WTC11 (cell line): ENCODE measurements around the gene PHLDB3. TPM values are rescaled to one million over a fixed set of nuclear protein-coding genes. Genes with fewer than 3 reads are reported as not detected.

ENCODE experiments used
- ATAC-seq: fragments of 200-7000 bp; cut with Tn5 transposase; 2 replicates; pipeline ENCODE4 v1.10.0; 2021; ENCODE audit warnings: mild to moderate bottlenecking, moderate library complexity
- CTCF ChIA-PET: fragments of 300-600 bp; sonication (Branson Sonifier 250); formaldehyde crosslinking; loops from one replicate; lab custom pipeline; 2021; ENCODE audit warnings: antibody characterized with exemption; lab: Charles Lee
- POLR2A ChIA-PET: fragments of 350-600 bp; sonication (Branson Sonifier 250); formaldehyde crosslinking; loops from one replicate; lab custom pipeline; 2021; ENCODE audit warnings: antibody characterized with exemption; lab: Charles Lee
- DNase-seq: peaks from one replicate; pipeline ENCODE4 v3.0.0; 2021; ENCODE audit warnings: low spot score
- H3K27ac Mint-ChIP-seq: 2 replicates; pipeline ENCODE4 v1.8.0; 2021; ENCODE audit warnings: mixed read lengths
- H3K27me3 Mint-ChIP-seq: 2 replicates; pipeline ENCODE4 v1.8.0; 2021; ENCODE audit warnings: low read depth, mild to moderate bottlenecking, moderate library complexity, mixed read lengths
- H3K36me3 Mint-ChIP-seq: 2 replicates; pipeline ENCODE4 v1.8.0; 2021; ENCODE audit warnings: mixed read lengths
- H3K4me1 Mint-ChIP-seq: 2 replicates; pipeline ENCODE4 v1.8.0; 2022; ENCODE audit warnings: mixed read lengths
- H3K4me3 Mint-ChIP-seq: 2 replicates; pipeline ENCODE4 v1.8.0; 2021; ENCODE audit warnings: mild to moderate bottlenecking, moderate library complexity, mixed read lengths
- H3K9me3 Mint-ChIP-seq: 2 replicates; pipeline ENCODE4 v1.8.0; 2021; ENCODE audit warnings: mixed read lengths
- CREB1 ChIP-seq: sonication (generic); formaldehyde crosslinking; IDR thresholded peaks from 2 replicates; pipeline ENCODE4 v1.8.0; 2023; ENCODE audit warnings: mild to moderate bottlenecking, missing genetic modification reagents
- CREM ChIP-seq: sonication (generic); formaldehyde crosslinking; IDR thresholded peaks from 2 replicates; pipeline ENCODE4 v1.8.1; 2022; ENCODE audit warnings: mild to moderate bottlenecking, missing genetic modification reagents, moderate library complexity
- ETV6 ChIP-seq: sonication (generic); formaldehyde crosslinking; IDR thresholded peaks from 2 replicates; pipeline ENCODE4 v1.8.1; 2022; ENCODE audit warnings: mild to moderate bottlenecking, missing genetic modification reagents
- FOXK1 ChIP-seq: sonication (generic); formaldehyde crosslinking; IDR thresholded peaks from 2 replicates; pipeline ENCODE4 v1.8.0; 2022; ENCODE audit warnings: mild to moderate bottlenecking, moderate library complexity, missing genetic modification reagents
- GABPB1 ChIP-seq: sonication (generic); formaldehyde crosslinking; IDR thresholded peaks from 2 replicates; pipeline ENCODE4 v1.8.1; 2023; ENCODE audit warnings: mild to moderate bottlenecking, missing genetic modification reagents
- HMGA2 ChIP-seq: fragments of 250-450 bp; sonication (Bioruptor Pico); IDR thresholded peaks from 2 replicates; pipeline ENCODE4 v1.4.0; 2021; ENCODE audit warnings: mild to moderate bottlenecking, moderate library complexity
- JAZF1 ChIP-seq: fragments of 250-450 bp; sonication (Bioruptor Pico); IDR thresholded peaks from 2 replicates; pipeline ENCODE4 v1.9.0; 2021; ENCODE audit warnings: moderate library complexity, mild to moderate bottlenecking, inconsistent platforms
- JUN ChIP-seq: sonication (generic); formaldehyde crosslinking; IDR thresholded peaks from 2 replicates; pipeline ENCODE4 v1.8.0; 2023; ENCODE audit warnings: mild to moderate bottlenecking, missing genetic modification reagents
- KAT7 ChIP-seq: sonication (generic); formaldehyde crosslinking; IDR thresholded peaks from 2 replicates; pipeline ENCODE4 v1.8.1; 2023; ENCODE audit warnings: missing genetic modification reagents, mild to moderate bottlenecking, borderline replicate concordance
- MYBL2 ChIP-seq: sonication (generic); formaldehyde crosslinking; IDR thresholded peaks from 2 replicates; pipeline ENCODE4 v1.8.1; 2023; ENCODE audit warnings: mild to moderate bottlenecking, moderate library complexity, missing genetic modification reagents
- NR3C1 ChIP-seq: sonication (generic); formaldehyde crosslinking; conservative IDR thresholded peaks from 2 replicates; pipeline ENCODE4 v1.8.1; 2023; ENCODE audit warnings: low read depth, mild to moderate bottlenecking, missing genetic modification reagents
- SMAD4 ChIP-seq: sonication (generic); formaldehyde crosslinking; IDR thresholded peaks from 2 replicates; pipeline ENCODE4 v1.8.0; 2022; ENCODE audit warnings: mild to moderate bottlenecking, missing genetic modification reagents
- TP53 ChIP-seq: sonication (generic); formaldehyde crosslinking; IDR thresholded peaks from 2 replicates; pipeline ENCODE4 v1.8.1; 2023; ENCODE audit warnings: mild to moderate bottlenecking, missing genetic modification reagents
- ZNF232 ChIP-seq: sonication (generic); formaldehyde crosslinking; IDR thresholded peaks from 2 replicates; pipeline ENCODE4 v1.8.0; 2022; ENCODE audit warnings: mild to moderate bottlenecking, missing genetic modification reagents
- total RNA-seq: library from RNA; stranded (reverse); gene quantifications from 3 replicates; pipeline ENCODE4 v1.2.3, GENCODE V29; 2021
- TF ChIP-seq, protein P1 (sequence below): sonication (generic); formaldehyde crosslinking; IDR thresholded peaks from 2 replicates; pipeline ENCODE4 v1.8.0; 2023; ENCODE audit warnings: missing genetic modification reagents, mild to moderate bottlenecking, borderline replicate concordance
- TF ChIP-seq, protein P2 (sequence below): sonication (generic); formaldehyde crosslinking; IDR thresholded peaks from 2 replicates; pipeline ENCODE4 v1.8.1; 2022; ENCODE audit warnings: mild to moderate bottlenecking, moderate library complexity, missing genetic modification reagents
- TF ChIP-seq, protein P3 (sequence below): fragments of 250-450 bp; sonication (Bioruptor Pico); conservative IDR thresholded peaks from 2 replicates; pipeline ENCODE4 v1.9.0; 2021; ENCODE audit warnings: mild to moderate bottlenecking
- TF ChIP-seq, protein P4 (sequence below): fragments of 250-450 bp; sonication (Bioruptor Pico); IDR thresholded peaks from 2 replicates; pipeline ENCODE4 v1.8.0; 2021; ENCODE audit warnings: mild to moderate bottlenecking
- TF ChIP-seq, protein P5 (sequence below): sonication (generic); formaldehyde crosslinking; IDR thresholded peaks from 2 replicates; pipeline ENCODE4 v1.8.0; 2022; ENCODE audit warnings: mild to moderate bottlenecking, missing genetic modification reagents
- TF ChIP-seq, protein P6 (sequence below): sonication (generic); formaldehyde crosslinking; conservative IDR thresholded peaks from 2 replicates; pipeline ENCODE4 v1.8.1; 2022; ENCODE audit warnings: mild to moderate bottlenecking, missing genetic modification reagents
- TF ChIP-seq, protein P7 (sequence below): sonication (generic); formaldehyde crosslinking; IDR thresholded peaks from 2 replicates; pipeline ENCODE4 v1.8.0; 2022; ENCODE audit warnings: mild to moderate bottlenecking, missing genetic modification reagents
- TF ChIP-seq, protein P8 (sequence below): sonication (generic); formaldehyde crosslinking; IDR thresholded peaks from 2 replicates; pipeline ENCODE4 v1.8.1; 2023; ENCODE audit warnings: mild to moderate bottlenecking, moderate library complexity, missing genetic modification reagents

PHLDB3 gene
- total RNA-seq, 1 experiment from 2014 or later = 14.6 TPM

DNA sequence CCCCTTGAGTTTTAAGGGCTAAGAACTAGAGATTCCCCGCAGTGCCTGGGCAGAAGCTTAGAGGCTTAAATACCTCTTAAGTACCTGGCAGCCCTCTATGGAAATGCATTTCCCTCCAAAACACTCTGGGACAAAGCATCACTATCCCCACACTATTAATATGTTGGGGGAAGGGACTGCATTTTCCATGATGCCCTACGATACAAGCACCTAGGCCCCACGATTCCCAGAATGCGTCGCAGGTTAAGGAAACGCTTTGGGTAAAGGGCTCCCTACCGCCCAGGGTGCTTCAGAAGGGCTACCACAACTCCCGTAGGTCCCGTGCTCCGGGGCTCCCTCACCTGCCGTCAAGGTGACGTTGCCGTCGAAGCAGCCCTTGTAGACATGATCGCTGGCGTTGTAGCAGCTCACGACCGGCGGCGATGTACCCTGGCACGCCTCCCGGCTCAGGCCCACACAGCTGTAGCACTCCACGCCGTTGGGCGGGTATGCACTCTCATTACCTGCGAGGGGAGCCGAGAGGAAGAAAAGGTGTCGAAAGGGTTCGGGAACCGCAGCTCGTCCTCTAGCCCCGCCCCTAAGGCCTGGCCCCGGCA is 41.7 kb downstream of the PHLDB3 start:
- ATAC-seq (no peak), DNase-seq (no peak)
- CTCF ChIA-PET = interaction anchor here (0.6 to 5.0 kb wide), 18 partner anchors 9 to 205 kb away, joined by 3 to 66 read pairs (median 6); partner anchors contain the start of genes IRGQ, PHLDB3, ZNF575 and ZNF576
- Mint-ChIP-seq H3K9me3 (no peaks in the 10 kb centered on the region), H3K4me1 (peaks cover 15% of the 10 kb centered on the region), H3K36me3 (no peaks in the 10 kb centered on the region), H3K27me3 (peaks cover 71% of the 10 kb centered on the region), H3K27ac (peak overlapping the region; percentile 88), H3K4me3 (peak overlapping the region; percentile 91)
- POLR2A ChIA-PET = interaction anchor here (1.3 to 2.2 kb wide), 6 partner anchors 39 to 206 kb away, joined by 3 to 11 read pairs (median 6); partner anchors contain the start of genes PHLDB3 and ZNF575
- TF ChIP-seq, protein P1, sequence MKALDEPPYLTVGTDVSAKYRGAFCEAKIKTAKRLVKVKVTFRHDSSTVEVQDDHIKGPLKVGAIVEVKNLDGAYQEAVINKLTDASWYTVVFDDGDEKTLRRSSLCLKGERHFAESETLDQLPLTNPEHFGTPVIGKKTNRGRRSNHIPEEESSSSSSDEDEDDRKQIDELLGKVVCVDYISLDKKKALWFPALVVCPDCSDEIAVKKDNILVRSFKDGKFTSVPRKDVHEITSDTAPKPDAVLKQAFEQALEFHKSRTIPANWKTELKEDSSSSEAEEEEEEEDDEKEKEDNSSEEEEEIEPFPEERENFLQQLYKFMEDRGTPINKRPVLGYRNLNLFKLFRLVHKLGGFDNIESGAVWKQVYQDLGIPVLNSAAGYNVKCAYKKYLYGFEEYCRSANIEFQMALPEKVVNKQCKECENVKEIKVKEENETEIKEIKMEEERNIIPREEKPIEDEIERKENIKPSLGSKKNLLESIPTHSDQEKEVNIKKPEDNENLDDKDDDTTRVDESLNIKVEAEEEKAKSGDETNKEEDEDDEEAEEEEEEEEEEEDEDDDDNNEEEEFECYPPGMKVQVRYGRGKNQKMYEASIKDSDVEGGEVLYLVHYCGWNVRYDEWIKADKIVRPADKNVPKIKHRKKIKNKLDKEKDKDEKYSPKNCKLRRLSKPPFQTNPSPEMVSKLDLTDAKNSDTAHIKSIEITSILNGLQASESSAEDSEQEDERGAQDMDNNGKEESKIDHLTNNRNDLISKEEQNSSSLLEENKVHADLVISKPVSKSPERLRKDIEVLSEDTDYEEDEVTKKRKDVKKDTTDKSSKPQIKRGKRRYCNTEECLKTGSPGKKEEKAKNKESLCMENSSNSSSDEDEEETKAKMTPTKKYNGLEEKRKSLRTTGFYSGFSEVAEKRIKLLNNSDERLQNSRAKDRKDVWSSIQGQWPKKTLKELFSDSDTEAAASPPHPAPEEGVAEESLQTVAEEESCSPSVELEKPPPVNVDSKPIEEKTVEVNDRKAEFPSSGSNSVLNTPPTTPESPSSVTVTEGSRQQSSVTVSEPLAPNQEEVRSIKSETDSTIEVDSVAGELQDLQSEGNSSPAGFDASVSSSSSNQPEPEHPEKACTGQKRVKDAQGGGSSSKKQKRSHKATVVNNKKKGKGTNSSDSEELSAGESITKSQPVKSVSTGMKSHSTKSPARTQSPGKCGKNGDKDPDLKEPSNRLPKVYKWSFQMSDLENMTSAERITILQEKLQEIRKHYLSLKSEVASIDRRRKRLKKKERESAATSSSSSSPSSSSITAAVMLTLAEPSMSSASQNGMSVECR = no peak; the same call in 1 of the 2 replicates
- peak; percentile 52; the same call in 1 of the 2 replicates for TF ChIP-seq CREM
- TF ChIP-seq, protein P2, sequence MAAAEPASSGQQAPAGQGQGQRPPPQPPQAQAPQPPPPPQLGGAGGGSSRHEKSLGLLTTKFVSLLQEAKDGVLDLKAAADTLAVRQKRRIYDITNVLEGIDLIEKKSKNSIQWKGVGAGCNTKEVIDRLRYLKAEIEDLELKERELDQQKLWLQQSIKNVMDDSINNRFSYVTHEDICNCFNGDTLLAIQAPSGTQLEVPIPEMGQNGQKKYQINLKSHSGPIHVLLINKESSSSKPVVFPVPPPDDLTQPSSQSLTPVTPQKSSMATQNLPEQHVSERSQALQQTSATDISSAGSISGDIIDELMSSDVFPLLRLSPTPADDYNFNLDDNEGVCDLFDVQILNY (CRISPR knock-in tag) = 0 out of 2 replicates have a peak, but pooled peaks have one; percentile 66
- TF ChIP-seq, protein P3, sequence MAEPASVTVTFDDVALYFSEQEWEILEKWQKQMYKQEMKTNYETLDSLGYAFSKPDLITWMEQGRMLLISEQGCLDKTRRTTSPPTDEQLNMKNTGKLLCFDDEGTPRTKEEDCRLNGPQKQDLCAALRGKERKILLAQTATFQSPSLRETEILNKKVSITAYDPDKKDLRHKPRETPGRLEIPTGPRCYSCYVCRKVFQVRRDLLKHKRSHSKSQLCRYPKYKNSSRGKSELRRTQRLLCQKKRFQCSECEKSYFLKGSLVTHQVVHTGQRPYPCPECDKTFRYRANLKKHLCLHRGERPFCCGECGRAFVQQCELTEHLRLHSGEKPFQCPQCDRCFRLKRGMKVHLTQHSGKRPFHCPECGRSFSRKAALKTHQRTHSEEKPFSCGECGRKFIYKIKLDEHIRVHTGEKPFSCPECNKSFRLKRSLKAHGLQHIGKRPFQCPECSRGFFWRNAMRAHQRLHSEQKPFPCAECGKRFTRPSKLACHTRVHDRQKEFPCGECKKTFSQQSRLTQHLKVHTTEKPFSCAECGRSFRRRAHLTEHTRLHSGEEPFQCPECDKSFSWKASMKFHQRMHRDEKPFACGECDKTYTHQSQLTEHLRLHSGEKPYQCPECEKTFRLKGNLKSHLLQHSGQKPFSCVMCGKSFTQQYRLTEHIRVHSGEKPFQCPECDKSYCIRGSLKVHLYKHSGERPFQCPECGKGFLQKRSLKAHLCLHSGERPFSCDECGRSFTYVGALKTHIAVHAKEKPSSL = no peak
- TF ChIP-seq JUN (CRISPR knock-in tag) = no peak
- TF ChIP-seq, protein P4, sequence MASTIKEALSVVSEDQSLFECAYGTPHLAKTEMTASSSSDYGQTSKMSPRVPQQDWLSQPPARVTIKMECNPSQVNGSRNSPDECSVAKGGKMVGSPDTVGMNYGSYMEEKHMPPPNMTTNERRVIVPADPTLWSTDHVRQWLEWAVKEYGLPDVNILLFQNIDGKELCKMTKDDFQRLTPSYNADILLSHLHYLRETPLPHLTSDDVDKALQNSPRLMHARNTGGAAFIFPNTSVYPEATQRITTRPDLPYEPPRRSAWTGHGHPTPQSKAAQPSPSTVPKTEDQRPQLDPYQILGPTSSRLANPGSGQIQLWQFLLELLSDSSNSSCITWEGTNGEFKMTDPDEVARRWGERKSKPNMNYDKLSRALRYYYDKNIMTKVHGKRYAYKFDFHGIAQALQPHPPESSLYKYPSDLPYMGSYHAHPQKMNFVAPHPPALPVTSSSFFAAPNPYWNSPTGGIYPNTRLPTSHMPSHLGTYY (CRISPR knock-in tag) = no peak
- TF ChIP-seq HMGA2 (CRISPR knock-in tag) = no peak
- TF ChIP-seq, protein P5, sequence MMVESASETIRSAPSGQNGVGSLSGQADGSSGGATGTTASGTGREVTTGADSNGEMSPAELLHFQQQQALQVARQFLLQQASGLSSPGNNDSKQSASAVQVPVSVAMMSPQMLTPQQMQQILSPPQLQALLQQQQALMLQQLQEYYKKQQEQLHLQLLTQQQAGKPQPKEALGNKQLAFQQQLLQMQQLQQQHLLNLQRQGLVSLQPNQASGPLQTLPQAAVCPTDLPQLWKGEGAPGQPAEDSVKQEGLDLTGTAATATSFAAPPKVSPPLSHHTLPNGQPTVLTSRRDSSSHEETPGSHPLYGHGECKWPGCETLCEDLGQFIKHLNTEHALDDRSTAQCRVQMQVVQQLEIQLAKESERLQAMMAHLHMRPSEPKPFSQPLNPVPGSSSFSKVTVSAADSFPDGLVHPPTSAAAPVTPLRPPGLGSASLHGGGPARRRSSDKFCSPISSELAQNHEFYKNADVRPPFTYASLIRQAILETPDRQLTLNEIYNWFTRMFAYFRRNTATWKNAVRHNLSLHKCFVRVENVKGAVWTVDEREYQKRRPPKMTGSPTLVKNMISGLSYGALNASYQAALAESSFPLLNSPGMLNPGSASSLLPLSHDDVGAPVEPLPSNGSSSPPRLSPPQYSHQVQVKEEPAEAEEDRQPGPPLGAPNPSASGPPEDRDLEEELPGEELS = 0 out of 2 replicates have a peak, but pooled peaks have one; percentile 55
- TF ChIP-seq NR3C1 (CRISPR knock-in tag) = no peak
- TF ChIP-seq SMAD4 (CRISPR knock-in tag) = no peak
- TF ChIP-seq GABPB1 = no peak
- TF ChIP-seq CREB1 (CRISPR knock-in tag) = no peak
- TF ChIP-seq, protein P6, sequence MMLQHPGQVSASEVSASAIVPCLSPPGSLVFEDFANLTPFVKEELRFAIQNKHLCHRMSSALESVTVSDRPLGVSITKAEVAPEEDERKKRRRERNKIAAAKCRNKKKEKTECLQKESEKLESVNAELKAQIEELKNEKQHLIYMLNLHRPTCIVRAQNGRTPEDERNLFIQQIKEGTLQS (CRISPR knock-in tag) = no peak
- TF ChIP-seq ZNF232 = peak; percentile 71; the same call in 1 of the 2 replicates
- TF ChIP-seq, protein P7, sequence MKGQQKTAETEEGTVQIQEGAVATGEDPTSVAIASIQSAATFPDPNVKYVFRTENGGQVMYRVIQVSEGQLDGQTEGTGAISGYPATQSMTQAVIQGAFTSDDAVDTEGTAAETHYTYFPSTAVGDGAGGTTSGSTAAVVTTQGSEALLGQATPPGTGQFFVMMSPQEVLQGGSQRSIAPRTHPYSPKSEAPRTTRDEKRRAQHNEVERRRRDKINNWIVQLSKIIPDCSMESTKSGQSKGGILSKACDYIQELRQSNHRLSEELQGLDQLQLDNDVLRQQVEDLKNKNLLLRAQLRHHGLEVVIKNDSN (CRISPR knock-in tag) = no peak
- TF ChIP-seq JAZF1 (CRISPR knock-in tag) = no peak
- TF ChIP-seq TP53 (CRISPR knock-in tag) = no peak
- 0 out of 2 replicates have a peak, but pooled peaks have one; percentile 28 for TF ChIP-seq KAT7
- TF ChIP-seq, protein P8, sequence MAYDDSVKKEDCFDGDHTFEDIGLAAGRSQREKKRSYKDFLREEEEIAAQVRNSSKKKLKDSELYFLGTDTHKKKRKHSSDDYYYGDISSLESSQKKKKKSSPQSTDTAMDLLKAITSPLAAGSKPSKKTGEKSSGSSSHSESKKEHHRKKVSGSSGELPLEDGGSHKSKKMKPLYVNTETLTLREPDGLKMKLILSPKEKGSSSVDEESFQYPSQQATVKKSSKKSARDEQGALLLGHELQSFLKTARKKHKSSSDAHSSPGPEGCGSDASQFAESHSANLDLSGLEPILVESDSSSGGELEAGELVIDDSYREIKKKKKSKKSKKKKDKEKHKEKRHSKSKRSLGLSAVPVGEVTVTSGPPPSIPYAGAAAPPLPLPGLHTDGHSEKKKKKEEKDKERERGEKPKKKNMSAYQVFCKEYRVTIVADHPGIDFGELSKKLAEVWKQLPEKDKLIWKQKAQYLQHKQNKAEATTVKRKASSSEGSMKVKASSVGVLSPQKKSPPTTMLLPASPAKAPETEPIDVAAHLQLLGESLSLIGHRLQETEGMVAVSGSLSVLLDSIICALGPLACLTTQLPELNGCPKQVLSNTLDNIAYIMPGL (CRISPR knock-in tag) = 0 out of 2 replicates have a peak, but pooled peaks have one; percentile 17
- TF ChIP-seq MYBL2 (CRISPR knock-in tag) = no peak
- no peak; the same call in 1 of the 2 replicates for TF ChIP-seq FOXK1 (CRISPR knock-in tag)
- TF ChIP-seq ETV6 (CRISPR knock-in tag) = peak; percentile 77; the same call in 1 of the 2 replicates
